SK-N-SH treated with all-trans-retinoic acid at 6 μM for 48 hours (cell line): Measurements from ENCODE around the gene TRIM71.
"Not testable (repeated sequence)": the region's sequence is repeated elsewhere in the genome, so short reads cannot be mapped to it uniquely, and the experiment has no call there.

Source experiments
- ATAC-seq: fragments of 200-7000 bp; cut with Tn5 transposase; 3 replicates; pipeline ENCODE4 v1.9.1; 2020; ENCODE audit warnings: mild to moderate bottlenecking, moderate library complexity
- ARNTL ChIP-seq: fragments of 450-650 bp; formaldehyde crosslinking; IDR thresholded peaks from 2 replicates; pipeline ENCODE4 v1.5.0; 2020; ENCODE audit warnings: low read depth, mild to moderate bottlenecking, moderate library complexity, borderline replicate concordance
- BACH2 ChIP-seq: fragments of 250-450 bp; sonication (Bioruptor Pico); IDR thresholded peaks from 2 replicates; pipeline ENCODE4 v1.9.0; 2021; ENCODE audit warnings: mild to moderate bottlenecking, borderline replicate concordance
- CREB5 ChIP-seq: fragments of 250-450 bp; sonication (Bioruptor Pico); IDR thresholded peaks from 2 replicates; pipeline ENCODE4 v1.5.1; 2020; ENCODE audit warnings: low read depth, mild to moderate bottlenecking, moderate library complexity
- GLIS3 ChIP-seq: fragments of 250-450 bp; sonication (Bioruptor Pico); IDR thresholded peaks from 2 replicates; pipeline ENCODE4 v1.5.0; 2020; ENCODE audit warnings: mild to moderate bottlenecking, moderate library complexity
- ISL1 ChIP-seq: fragments of 250-450 bp; sonication (Bioruptor Pico); IDR thresholded peaks from 2 replicates; pipeline ENCODE4 v2.1.2; 2022; ENCODE audit warnings: mild to moderate bottlenecking, moderate library complexity
- OSR1 ChIP-seq: fragments of 250-450 bp; sonication (Bioruptor Pico); IDR thresholded peaks from 2 replicates; pipeline ENCODE4 v1.8.0; 2022; ENCODE audit warnings: moderate library complexity, mild to moderate bottlenecking, inconsistent platforms
- PATZ1 ChIP-seq: fragments of 250-450 bp; sonication (Bioruptor Pico); IDR thresholded peaks from 2 replicates; pipeline ENCODE4 v1.8.0; 2020; ENCODE audit warnings: mild to moderate bottlenecking, moderate library complexity, borderline replicate concordance
- POU6F1 ChIP-seq: fragments of 250-450 bp; sonication (Bioruptor Pico); IDR thresholded peaks from 2 replicates; pipeline ENCODE4 v1.8.0; 2021; ENCODE audit warnings: low read depth, mild to moderate bottlenecking, moderate library complexity, borderline replicate concordance
- PPARA ChIP-seq: fragments of 250-450 bp; sonication (Bioruptor Pico); IDR thresholded peaks from 2 replicates; pipeline ENCODE4 v1.5.0; 2020; ENCODE audit warnings: mild to moderate bottlenecking, borderline replicate concordance
- RARB ChIP-seq: fragments of 250-450 bp; sonication (Bioruptor Pico); IDR thresholded peaks from 2 replicates; pipeline ENCODE4 v1.8.0; 2021; ENCODE audit warnings: mild to moderate bottlenecking, moderate library complexity
- SNAI2 ChIP-seq: fragments of 250-450 bp; sonication (Bioruptor Pico); IDR thresholded peaks from 2 replicates; pipeline ENCODE4 v1.5.0; 2020; ENCODE audit warnings: mild to moderate bottlenecking, moderate library complexity
- TCF4 ChIP-seq: fragments of 250-450 bp; sonication (Bioruptor Pico); IDR thresholded peaks from 2 replicates; pipeline ENCODE4 v1.8.0; 2021; ENCODE audit warnings: mild to moderate bottlenecking, moderate library complexity, borderline replicate concordance
- TOX ChIP-seq: fragments of 250-450 bp; sonication (Bioruptor Pico); IDR thresholded peaks from 2 replicates; pipeline ENCODE4 v1.8.0; 2021; ENCODE audit warnings: mild to moderate bottlenecking, moderate library complexity, borderline replicate concordance
- ZFP3 ChIP-seq: fragments of 250-450 bp; sonication (Bioruptor Pico); IDR thresholded peaks from 2 replicates; pipeline ENCODE4 v1.5.0; 2020; ENCODE audit warnings: mild to moderate bottlenecking, moderate library complexity
- ZFP30 ChIP-seq: fragments of 450-650 bp; formaldehyde crosslinking; IDR thresholded peaks from 2 replicates; pipeline ENCODE4 v1.5.0; 2022; ENCODE audit warnings: mild to moderate bottlenecking, moderate library complexity
- ZNF565 ChIP-seq: fragments of 450-650 bp; formaldehyde crosslinking; conservative IDR thresholded peaks from 2 replicates; pipeline ENCODE4 v1.5.0; 2020; ENCODE audit warnings: low read depth, mild to moderate bottlenecking, moderate library complexity
- ZNF70 ChIP-seq: fragments of 450-650 bp; formaldehyde crosslinking; IDR thresholded peaks from 2 replicates; pipeline ENCODE4 v1.5.0; 2020; ENCODE audit warnings: mild to moderate bottlenecking, moderate library complexity
- ZNF8 ChIP-seq: fragments of 450-650 bp; formaldehyde crosslinking; IDR thresholded peaks from 2 replicates; pipeline ENCODE4 v1.5.0; 2020; ENCODE audit warnings: mild to moderate bottlenecking, moderate library complexity

TRIM71 gene

GRCh38 chr3:32797776-32798175 lies 20.0 kb upstream of the TRIM71 start:
- ATAC-seq: no peak

GRCh38 chr3:32801440-32801839 lies 16.4 kb upstream of the TRIM71 start:
- ATAC-seq: not testable (repeated sequence)

More at GRCh38 chr3:32797776-32798175, 20.0 kb upstream of the TRIM71 start:
- TF ChIP-seq TCF4 (no peak), PPARA (CRISPR knock-in tag) (no peak), ISL1 (no peak), TOX (CRISPR knock-in tag) (no peak), ZFP30 (CRISPR knock-in tag) (no peak), PATZ1 (CRISPR knock-in tag) (no peak), POU6F1 (no peak)

- TF ChIP-seq OSR1 (CRISPR knock-in tag) (no peak), BACH2 (no peak), GLIS3 (CRISPR knock-in tag) (no peak), TOX (CRISPR knock-in tag) (no peak), ZFP3 (CRISPR knock-in tag) (no peak), POU6F1 (no peak)
- 0 out of 3 replicates have a peak, but pooled peaks have one; percentile 45 for ATAC-seq
Measured at GRCh38 chr3:32813180-32813579, 4.6 kb upstream of the TRIM71 start.

GRCh38 chr3:32814361-32814760 lies 3.4 kb upstream of the TRIM71 start:
- TF ChIP-seq ZNF565 (CRISPR knock-in tag): no peak
- no peak for TF ChIP-seq SNAI2 (CRISPR knock-in tag)
- no peak for TF ChIP-seq RARB (CRISPR knock-in tag)
- no peak for TF ChIP-seq ARNTL (CRISPR knock-in tag)
- TF ChIP-seq CREB5 (CRISPR knock-in tag): no peak
- no peak for TF ChIP-seq PATZ1 (CRISPR knock-in tag)
- no peak for TF ChIP-seq ZFP30 (CRISPR knock-in tag)
- TF ChIP-seq PPARA (CRISPR knock-in tag): no peak
- TF ChIP-seq BACH2: no peak
- no peak for TF ChIP-seq ZNF70 (CRISPR knock-in tag)
- no peak for ATAC-seq

GRCh38 chr3:32815841-32816438 lies 1.9 kb upstream of the TRIM71 start:
- no peak for ATAC-seq
- TF ChIP-seq PPARA (CRISPR knock-in tag) (no peak), ZFP3 (CRISPR knock-in tag) (no peak), BACH2 (no peak), CREB5 (CRISPR knock-in tag) (no peak), POU6F1 (no peak), ZFP30 (CRISPR knock-in tag) (no peak), ZNF565 (CRISPR knock-in tag) (no peak), RARB (CRISPR knock-in tag) (no peak), ZNF70 (CRISPR knock-in tag) (no peak), ZNF8 (CRISPR knock-in tag) (no peak)
